WTC11 (cell line): ENCODE results near the gene TRMT2B. TPM values are rescaled to one million over a fixed set of nuclear protein-coding genes. Genes with fewer than 3 reads are reported as not detected.

Experiments used
- ATAC-seq: fragments of 200-7000 bp; cut with Tn5 transposase; 2 replicates; pipeline ENCODE4 v1.10.0; 2021; ENCODE audit warnings: mild to moderate bottlenecking, moderate library complexity
- CTCF ChIA-PET: fragments of 300-600 bp; sonication (Branson Sonifier 250); formaldehyde crosslinking; loops from one replicate; lab custom pipeline; 2021; ENCODE audit warnings: antibody characterized with exemption; lab: Charles Lee
- POLR2A ChIA-PET: fragments of 350-600 bp; sonication (Branson Sonifier 250); formaldehyde crosslinking; loops from one replicate; lab custom pipeline; 2021; ENCODE audit warnings: antibody characterized with exemption; lab: Charles Lee
- DNase-seq: peaks from one replicate; pipeline ENCODE4 v3.0.0; 2021; ENCODE audit warnings: low spot score
- H3K27ac Mint-ChIP-seq: 2 replicates; pipeline ENCODE4 v1.8.0; 2021; ENCODE audit warnings: mixed read lengths
- H3K27me3 Mint-ChIP-seq: 2 replicates; pipeline ENCODE4 v1.8.0; 2021; ENCODE audit warnings: low read depth, mild to moderate bottlenecking, moderate library complexity, mixed read lengths
- H3K36me3 Mint-ChIP-seq: 2 replicates; pipeline ENCODE4 v1.8.0; 2021; ENCODE audit warnings: mixed read lengths
- H3K4me1 Mint-ChIP-seq: 2 replicates; pipeline ENCODE4 v1.8.0; 2022; ENCODE audit warnings: mixed read lengths
- H3K4me3 Mint-ChIP-seq: 2 replicates; pipeline ENCODE4 v1.8.0; 2021; ENCODE audit warnings: mild to moderate bottlenecking, moderate library complexity, mixed read lengths
- H3K9me3 Mint-ChIP-seq: 2 replicates; pipeline ENCODE4 v1.8.0; 2021; ENCODE audit warnings: mixed read lengths
- CBFB ChIP-seq: sonication (generic); formaldehyde crosslinking; IDR thresholded peaks from 2 replicates; pipeline ENCODE4 v1.8.1; 2022; ENCODE audit warnings: mild to moderate bottlenecking, low read depth, missing genetic modification reagents
- FOXK1 ChIP-seq: sonication (generic); formaldehyde crosslinking; IDR thresholded peaks from 2 replicates; pipeline ENCODE4 v1.8.0; 2022; ENCODE audit warnings: mild to moderate bottlenecking, moderate library complexity, missing genetic modification reagents
- FOXP1 ChIP-seq: sonication (generic); formaldehyde crosslinking; IDR thresholded peaks from 2 replicates; pipeline ENCODE4 v1.8.0; 2022; ENCODE audit warnings: missing genetic modification reagents, mild to moderate bottlenecking, moderate library complexity, borderline replicate concordance
- GABPB1 ChIP-seq: sonication (generic); formaldehyde crosslinking; IDR thresholded peaks from 2 replicates; pipeline ENCODE4 v1.8.1; 2023; ENCODE audit warnings: mild to moderate bottlenecking, missing genetic modification reagents
- IRF2 ChIP-seq: sonication (generic); formaldehyde crosslinking; IDR thresholded peaks from 2 replicates; pipeline ENCODE4 v1.8.0; 2022; ENCODE audit warnings: low read depth, missing genetic modification reagents, borderline replicate concordance
- RORB ChIP-seq: fragments of 250-450 bp; sonication (Bioruptor Pico); IDR thresholded peaks from 2 replicates; pipeline ENCODE4 v1.9.0; 2021; ENCODE audit warnings: mild to moderate bottlenecking
- TCF7 ChIP-seq: sonication (generic); formaldehyde crosslinking; IDR thresholded peaks from 2 replicates; pipeline ENCODE4 v1.8.0; 2022; ENCODE audit warnings: mild to moderate bottlenecking, low read depth, missing genetic modification reagents, moderate library complexity
- ZNF219 ChIP-seq: sonication (generic); formaldehyde crosslinking; IDR thresholded peaks from 2 replicates; pipeline ENCODE4 v1.8.0; 2023; ENCODE audit warnings: missing genetic modification reagents, mild to moderate bottlenecking, borderline replicate concordance
- ZNF263 ChIP-seq: sonication (generic); formaldehyde crosslinking; IDR thresholded peaks from 2 replicates; pipeline ENCODE4 v1.8.1; 2022; ENCODE audit warnings: low read depth, mild to moderate bottlenecking, moderate library complexity, missing genetic modification reagents
- ZNF317 ChIP-seq: sonication (generic); formaldehyde crosslinking; IDR thresholded peaks from 2 replicates; pipeline ENCODE4 v1.8.1; 2023; ENCODE audit warnings: low read depth, mild to moderate bottlenecking, moderate library complexity, missing genetic modification reagents, borderline replicate concordance
- ZNF671 ChIP-seq: fragments of 250-450 bp; sonication (Bioruptor Pico); IDR thresholded peaks from 2 replicates; pipeline ENCODE4 v1.8.0; 2021; ENCODE audit warnings: mild to moderate bottlenecking
- total RNA-seq: library from RNA; stranded (reverse); gene quantifications from 3 replicates; pipeline ENCODE4 v1.2.3, GENCODE V29; 2021
- TF ChIP-seq, protein P1 (sequence below): fragments of 250-450 bp; sonication (Bioruptor Pico); conservative IDR thresholded peaks from 2 replicates; pipeline ENCODE4 v1.9.0; 2021; ENCODE audit warnings: mild to moderate bottlenecking
- TF ChIP-seq, protein P2 (sequence below): fragments of 250-450 bp; sonication (Bioruptor Pico); IDR thresholded peaks from 2 replicates; pipeline ENCODE4 v1.9.0; 2021; ENCODE audit warnings: mild to moderate bottlenecking
- TF ChIP-seq, protein P3 (sequence below): sonication (generic); formaldehyde crosslinking; IDR thresholded peaks from 2 replicates; pipeline ENCODE4 v1.8.0; 2022; ENCODE audit warnings: mild to moderate bottlenecking, missing genetic modification reagents
- TF ChIP-seq, protein P4 (sequence below): sonication (generic); formaldehyde crosslinking; IDR thresholded peaks from 2 replicates; pipeline ENCODE4 v1.8.0; 2023; ENCODE audit warnings: mild to moderate bottlenecking, missing genetic modification reagents
- TF ChIP-seq, protein P5 (sequence below): fragments of 250-450 bp; sonication (Bioruptor Pico); IDR thresholded peaks from 2 replicates; pipeline ENCODE4 v1.9.0; 2021; ENCODE audit warnings: mild to moderate bottlenecking, borderline replicate concordance
- TF ChIP-seq, protein P6 (sequence below): fragments of 250-450 bp; sonication (Bioruptor Pico); IDR thresholded peaks from 2 replicates; pipeline ENCODE4 v1.9.0; 2021; ENCODE audit warnings: moderate library complexity, mild to moderate bottlenecking, inconsistent platforms, borderline replicate concordance
- TF ChIP-seq, protein P7 (sequence below): sonication (generic); formaldehyde crosslinking; IDR thresholded peaks from 2 replicates; pipeline ENCODE4 v1.8.1; 2022; ENCODE audit warnings: low read depth, missing genetic modification reagents, borderline replicate concordance

Gene TRMT2B
- total RNA-seq, 1 experiment from 2014 or later: 14.3 TPM

DNA sequence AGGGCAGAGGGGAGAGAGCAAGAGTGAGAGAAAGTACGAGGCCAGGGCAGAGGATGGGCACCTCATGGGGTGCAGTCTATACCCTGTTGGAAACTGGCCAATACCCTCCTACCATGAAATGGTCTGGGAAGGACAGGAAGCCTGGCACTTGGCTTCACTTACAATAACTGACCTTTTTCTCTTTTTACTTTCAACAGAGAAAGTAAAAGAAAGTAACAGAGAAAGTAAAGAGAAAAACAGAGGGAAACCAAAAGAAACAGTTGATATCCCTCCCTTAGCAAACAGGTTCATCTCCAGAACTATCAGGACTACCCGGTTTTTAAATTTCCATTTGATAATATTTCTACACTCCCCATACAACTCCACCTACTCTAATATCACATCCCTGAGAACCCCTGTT is 61.8 kb downstream of the TRMT2B start:
- H3K9me3 Mint-ChIP-seq: no peaks in the 10 kb centered on the region
- H3K27me3 Mint-ChIP-seq: no peaks in the 10 kb centered on the region
- TF ChIP-seq ZNF671 (CRISPR knock-in tag): no peak
- TF ChIP-seq, protein P1, sequence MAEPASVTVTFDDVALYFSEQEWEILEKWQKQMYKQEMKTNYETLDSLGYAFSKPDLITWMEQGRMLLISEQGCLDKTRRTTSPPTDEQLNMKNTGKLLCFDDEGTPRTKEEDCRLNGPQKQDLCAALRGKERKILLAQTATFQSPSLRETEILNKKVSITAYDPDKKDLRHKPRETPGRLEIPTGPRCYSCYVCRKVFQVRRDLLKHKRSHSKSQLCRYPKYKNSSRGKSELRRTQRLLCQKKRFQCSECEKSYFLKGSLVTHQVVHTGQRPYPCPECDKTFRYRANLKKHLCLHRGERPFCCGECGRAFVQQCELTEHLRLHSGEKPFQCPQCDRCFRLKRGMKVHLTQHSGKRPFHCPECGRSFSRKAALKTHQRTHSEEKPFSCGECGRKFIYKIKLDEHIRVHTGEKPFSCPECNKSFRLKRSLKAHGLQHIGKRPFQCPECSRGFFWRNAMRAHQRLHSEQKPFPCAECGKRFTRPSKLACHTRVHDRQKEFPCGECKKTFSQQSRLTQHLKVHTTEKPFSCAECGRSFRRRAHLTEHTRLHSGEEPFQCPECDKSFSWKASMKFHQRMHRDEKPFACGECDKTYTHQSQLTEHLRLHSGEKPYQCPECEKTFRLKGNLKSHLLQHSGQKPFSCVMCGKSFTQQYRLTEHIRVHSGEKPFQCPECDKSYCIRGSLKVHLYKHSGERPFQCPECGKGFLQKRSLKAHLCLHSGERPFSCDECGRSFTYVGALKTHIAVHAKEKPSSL: no peak
- no peak for TF ChIP-seq FOXK1 (CRISPR knock-in tag)
- TF ChIP-seq, protein P2, sequence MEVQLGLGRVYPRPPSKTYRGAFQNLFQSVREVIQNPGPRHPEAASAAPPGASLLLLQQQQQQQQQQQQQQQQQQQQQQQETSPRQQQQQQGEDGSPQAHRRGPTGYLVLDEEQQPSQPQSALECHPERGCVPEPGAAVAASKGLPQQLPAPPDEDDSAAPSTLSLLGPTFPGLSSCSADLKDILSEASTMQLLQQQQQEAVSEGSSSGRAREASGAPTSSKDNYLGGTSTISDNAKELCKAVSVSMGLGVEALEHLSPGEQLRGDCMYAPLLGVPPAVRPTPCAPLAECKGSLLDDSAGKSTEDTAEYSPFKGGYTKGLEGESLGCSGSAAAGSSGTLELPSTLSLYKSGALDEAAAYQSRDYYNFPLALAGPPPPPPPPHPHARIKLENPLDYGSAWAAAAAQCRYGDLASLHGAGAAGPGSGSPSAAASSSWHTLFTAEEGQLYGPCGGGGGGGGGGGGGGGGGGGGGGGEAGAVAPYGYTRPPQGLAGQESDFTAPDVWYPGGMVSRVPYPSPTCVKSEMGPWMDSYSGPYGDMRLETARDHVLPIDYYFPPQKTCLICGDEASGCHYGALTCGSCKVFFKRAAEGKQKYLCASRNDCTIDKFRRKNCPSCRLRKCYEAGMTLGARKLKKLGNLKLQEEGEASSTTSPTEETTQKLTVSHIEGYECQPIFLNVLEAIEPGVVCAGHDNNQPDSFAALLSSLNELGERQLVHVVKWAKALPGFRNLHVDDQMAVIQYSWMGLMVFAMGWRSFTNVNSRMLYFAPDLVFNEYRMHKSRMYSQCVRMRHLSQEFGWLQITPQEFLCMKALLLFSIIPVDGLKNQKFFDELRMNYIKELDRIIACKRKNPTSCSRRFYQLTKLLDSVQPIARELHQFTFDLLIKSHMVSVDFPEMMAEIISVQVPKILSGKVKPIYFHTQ (CRISPR knock-in tag): no peak
- TF ChIP-seq, protein P3, sequence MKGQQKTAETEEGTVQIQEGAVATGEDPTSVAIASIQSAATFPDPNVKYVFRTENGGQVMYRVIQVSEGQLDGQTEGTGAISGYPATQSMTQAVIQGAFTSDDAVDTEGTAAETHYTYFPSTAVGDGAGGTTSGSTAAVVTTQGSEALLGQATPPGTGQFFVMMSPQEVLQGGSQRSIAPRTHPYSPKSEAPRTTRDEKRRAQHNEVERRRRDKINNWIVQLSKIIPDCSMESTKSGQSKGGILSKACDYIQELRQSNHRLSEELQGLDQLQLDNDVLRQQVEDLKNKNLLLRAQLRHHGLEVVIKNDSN (CRISPR knock-in tag): no peak
- TF ChIP-seq GABPB1: no peak
- no peak for TF ChIP-seq ZNF263 (CRISPR knock-in tag)
- TF ChIP-seq CBFB (CRISPR knock-in tag): no peak
- no peak for TF ChIP-seq RORB (CRISPR knock-in tag)
- TF ChIP-seq FOXP1 (CRISPR knock-in tag): no peak
- no peak for TF ChIP-seq IRF2 (CRISPR knock-in tag)
- TF ChIP-seq TCF7 (CRISPR knock-in tag): no peak
- TF ChIP-seq, protein P4, sequence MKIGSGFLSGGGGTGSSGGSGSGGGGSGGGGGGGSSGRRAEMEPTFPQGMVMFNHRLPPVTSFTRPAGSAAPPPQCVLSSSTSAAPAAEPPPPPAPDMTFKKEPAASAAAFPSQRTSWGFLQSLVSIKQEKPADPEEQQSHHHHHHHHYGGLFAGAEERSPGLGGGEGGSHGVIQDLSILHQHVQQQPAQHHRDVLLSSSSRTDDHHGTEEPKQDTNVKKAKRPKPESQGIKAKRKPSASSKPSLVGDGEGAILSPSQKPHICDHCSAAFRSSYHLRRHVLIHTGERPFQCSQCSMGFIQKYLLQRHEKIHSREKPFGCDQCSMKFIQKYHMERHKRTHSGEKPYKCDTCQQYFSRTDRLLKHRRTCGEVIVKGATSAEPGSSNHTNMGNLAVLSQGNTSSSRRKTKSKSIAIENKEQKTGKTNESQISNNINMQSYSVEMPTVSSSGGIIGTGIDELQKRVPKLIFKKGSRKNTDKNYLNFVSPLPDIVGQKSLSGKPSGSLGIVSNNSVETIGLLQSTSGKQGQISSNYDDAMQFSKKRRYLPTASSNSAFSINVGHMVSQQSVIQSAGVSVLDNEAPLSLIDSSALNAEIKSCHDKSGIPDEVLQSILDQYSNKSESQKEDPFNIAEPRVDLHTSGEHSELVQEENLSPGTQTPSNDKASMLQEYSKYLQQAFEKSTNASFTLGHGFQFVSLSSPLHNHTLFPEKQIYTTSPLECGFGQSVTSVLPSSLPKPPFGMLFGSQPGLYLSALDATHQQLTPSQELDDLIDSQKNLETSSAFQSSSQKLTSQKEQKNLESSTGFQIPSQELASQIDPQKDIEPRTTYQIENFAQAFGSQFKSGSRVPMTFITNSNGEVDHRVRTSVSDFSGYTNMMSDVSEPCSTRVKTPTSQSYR (CRISPR knock-in tag): no peak
- TF ChIP-seq, protein P5, sequence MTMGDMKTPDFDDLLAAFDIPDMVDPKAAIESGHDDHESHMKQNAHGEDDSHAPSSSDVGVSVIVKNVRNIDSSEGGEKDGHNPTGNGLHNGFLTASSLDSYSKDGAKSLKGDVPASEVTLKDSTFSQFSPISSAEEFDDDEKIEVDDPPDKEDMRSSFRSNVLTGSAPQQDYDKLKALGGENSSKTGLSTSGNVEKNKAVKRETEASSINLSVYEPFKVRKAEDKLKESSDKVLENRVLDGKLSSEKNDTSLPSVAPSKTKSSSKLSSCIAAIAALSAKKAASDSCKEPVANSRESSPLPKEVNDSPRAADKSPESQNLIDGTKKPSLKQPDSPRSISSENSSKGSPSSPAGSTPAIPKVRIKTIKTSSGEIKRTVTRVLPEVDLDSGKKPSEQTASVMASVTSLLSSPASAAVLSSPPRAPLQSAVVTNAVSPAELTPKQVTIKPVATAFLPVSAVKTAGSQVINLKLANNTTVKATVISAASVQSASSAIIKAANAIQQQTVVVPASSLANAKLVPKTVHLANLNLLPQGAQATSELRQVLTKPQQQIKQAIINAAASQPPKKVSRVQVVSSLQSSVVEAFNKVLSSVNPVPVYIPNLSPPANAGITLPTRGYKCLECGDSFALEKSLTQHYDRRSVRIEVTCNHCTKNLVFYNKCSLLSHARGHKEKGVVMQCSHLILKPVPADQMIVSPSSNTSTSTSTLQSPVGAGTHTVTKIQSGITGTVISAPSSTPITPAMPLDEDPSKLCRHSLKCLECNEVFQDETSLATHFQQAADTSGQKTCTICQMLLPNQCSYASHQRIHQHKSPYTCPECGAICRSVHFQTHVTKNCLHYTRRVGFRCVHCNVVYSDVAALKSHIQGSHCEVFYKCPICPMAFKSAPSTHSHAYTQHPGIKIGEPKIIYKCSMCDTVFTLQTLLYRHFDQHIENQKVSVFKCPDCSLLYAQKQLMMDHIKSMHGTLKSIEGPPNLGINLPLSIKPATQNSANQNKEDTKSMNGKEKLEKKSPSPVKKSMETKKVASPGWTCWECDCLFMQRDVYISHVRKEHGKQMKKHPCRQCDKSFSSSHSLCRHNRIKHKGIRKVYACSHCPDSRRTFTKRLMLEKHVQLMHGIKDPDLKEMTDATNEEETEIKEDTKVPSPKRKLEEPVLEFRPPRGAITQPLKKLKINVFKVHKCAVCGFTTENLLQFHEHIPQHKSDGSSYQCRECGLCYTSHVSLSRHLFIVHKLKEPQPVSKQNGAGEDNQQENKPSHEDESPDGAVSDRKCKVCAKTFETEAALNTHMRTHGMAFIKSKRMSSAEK (CRISPR knock-in tag): no peak
- TF ChIP-seq, protein P6, sequence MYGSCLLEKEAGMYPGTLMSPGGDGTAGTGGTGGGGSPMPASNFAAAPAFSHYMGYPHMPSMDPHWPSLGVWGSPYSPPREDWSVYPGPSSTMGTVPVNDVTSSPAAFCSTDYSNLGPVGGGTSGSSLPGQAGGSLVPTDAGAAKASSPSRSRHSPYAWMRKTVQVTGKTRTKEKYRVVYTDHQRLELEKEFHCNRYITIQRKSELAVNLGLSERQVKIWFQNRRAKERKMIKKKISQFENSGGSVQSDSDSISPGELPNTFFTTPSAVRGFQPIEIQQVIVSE: no peak
- TF ChIP-seq ZNF317: no peak
- no peak for TF ChIP-seq ZNF219 (CRISPR knock-in tag)
- TF ChIP-seq, protein P7, sequence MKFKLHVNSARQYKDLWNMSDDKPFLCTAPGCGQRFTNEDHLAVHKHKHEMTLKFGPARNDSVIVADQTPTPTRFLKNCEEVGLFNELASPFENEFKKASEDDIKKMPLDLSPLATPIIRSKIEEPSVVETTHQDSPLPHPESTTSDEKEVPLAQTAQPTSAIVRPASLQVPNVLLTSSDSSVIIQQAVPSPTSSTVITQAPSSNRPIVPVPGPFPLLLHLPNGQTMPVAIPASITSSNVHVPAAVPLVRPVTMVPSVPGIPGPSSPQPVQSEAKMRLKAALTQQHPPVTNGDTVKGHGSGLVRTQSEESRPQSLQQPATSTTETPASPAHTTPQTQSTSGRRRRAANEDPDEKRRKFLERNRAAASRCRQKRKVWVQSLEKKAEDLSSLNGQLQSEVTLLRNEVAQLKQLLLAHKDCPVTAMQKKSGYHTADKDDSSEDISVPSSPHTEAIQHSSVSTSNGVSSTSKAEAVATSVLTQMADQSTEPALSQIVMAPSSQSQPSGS (CRISPR knock-in tag): no peak
- ChIA-PET CTCF (no interaction called here), POLR2A (interaction anchor here (0.6 kb wide), 1 partner anchor 146 kb away, joined by 5 read pairs; no protein-coding TSS in a partner anchor)
- no peak for DNase-seq
- no peak overlapping the region for H3K27ac Mint-ChIP-seq
- H3K4me3 Mint-ChIP-seq: no peak overlapping the region
- no peaks in the 10 kb centered on the region; the same call in 1 of the 2 replicates for H3K36me3 Mint-ChIP-seq
- H3K4me1 Mint-ChIP-seq: no peaks in the 10 kb centered on the region
- ATAC-seq: no peak
